HG02870 (cell line): ENCODE data around the gene TNFRSF1A.
"Not testable (repeated sequence)": the region's sequence is repeated elsewhere in the genome, so short reads cannot be mapped to it uniquely, and the experiment has no call there.

Experiments
- ATAC-seq: cut with Tn5 transposase; IDR thresholded peaks from one replicate; pipeline ENCODE4 v1.9.1; 2021; ENCODE audit warnings: mild to moderate bottlenecking, moderate library complexity; ENCODE audit not compliant: unreplicated experiment

The TNFRSF1A gene

DNA sequence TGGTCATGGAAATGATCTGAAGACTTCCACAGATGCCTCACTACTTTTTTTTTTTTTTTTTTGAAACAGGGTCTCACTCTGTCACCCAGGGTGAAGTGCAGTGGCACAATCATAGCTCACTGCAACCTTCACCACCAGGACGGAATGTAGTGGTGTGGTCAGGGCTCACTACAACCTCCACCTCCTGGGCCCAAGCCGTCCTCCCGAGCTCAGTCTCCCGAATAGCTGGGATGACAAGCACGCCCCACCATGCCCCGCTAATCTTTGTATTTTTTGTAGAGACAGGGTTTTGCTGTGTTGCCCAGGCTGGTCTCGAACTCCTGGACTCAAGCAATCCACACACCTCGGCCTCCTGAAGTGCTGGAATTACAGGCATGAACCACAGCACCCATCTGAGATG, 3.3 kb downstream of the TNFRSF1A start:
- not testable (repeated sequence) for ATAC-seq

DNA sequence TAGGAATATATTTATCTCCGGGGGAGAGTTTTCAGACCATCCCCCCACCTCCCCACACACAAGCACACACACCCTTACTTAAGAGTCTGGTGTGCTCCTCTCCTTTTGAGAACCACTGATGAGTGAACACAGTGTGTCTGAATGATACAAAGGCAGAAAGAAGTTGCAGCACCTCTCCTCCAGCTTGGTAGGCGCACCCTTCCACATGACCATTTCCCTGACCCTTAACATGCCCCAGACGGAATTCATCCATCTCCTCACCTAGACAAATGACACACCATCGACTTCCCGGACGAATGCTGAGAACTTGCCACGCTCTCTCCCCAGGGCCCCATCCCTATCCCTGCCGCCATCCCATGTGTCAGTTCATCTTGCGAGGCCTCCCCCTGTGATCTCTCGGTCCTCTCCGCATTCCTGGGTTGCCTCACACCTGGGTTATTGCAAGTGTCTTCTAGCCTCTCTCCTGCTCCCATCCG, 3.9 kb downstream of the TNFRSF1A start:
- no peak for ATAC-seq

DNA sequence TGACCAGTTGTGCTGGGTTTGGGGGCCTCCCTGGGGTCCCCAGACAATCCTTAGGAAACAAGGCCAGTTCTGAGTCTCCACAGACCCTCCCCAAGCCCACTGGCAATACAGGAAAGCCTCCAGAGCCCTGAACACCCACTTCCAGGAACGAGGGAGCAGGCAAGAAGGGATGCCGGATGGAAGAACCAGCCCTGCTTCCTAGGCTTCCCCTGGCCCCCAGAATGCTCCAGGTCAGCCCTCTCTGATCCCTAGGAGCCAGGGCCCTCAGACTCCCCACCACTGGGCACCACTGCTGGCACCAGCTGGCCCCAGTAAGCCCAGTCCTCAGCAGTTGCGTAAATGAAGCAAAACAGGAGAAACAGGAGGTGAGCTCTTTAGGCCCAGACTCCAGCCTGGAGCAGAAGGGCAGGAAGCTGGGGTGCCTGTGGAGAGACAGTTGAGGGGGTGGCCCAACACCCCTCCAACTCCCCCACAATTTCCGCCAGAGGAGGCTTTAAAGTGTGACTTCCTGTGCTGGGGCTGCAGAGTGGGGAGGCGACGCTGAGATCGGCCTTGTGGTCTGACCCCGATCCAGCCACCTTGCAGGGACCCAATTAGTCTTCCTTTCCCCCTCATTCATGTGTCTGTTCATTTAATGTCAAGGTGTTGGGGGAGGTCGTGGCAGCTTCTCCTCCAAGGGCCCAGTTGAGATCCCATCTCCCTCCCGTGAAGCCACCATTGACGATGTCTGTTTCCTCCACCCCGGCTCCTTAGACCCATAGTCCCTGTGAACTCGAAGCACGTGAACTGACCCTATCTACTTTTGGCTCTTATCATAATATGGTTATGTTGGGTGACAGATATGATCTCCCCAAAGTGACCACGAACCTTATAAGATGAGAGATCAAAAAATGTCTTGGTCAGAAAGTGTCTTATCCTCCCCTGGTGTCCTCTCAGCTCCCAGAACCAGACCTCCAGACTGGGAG, 4.7 kb downstream of the TNFRSF1A start:
- ATAC-seq: no peak

DNA sequence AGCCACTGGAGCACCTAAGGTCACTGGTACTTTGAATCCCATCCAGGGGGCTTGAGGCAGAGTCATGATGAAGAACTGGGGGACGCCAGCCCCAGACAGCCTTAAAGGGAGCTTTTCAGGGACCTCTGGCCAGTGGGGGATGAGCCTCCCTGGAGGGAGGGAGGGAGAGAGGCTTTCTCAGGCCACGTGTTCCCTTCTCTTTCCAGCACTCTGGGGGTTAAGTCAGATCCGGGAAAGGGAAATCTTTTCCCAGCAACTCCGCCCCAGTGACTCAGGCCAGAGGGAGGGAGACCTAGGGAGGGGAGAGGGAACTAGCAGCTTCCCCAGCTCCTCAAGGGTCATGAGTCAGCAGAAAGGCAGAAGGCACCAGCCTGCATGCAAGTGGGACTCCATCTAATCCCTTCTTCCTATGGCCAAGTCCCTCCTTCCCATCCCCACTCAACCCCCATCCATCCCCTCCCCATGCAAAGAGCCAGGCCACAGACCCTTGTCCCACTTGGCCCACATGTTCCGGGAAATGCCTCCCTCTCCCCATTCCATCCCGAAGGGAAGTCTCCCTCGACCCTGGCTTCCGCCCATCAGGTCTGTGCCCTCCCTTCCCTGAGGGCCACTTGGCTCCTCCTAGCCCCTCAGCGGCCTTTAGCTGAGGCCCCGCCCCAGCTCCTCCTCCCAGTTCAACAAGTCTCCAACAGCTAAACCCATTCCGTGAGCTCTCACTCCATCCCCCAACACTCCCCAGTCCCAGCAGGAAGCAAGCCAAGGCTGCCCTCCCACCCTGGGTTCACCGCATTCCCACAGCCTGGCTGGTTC, 5.6 kb downstream of the TNFRSF1A start:
- ATAC-seq: no peak

- ATAC-seq: peak; percentile 37
Observed at GRCh38 chr12:6335451-6336078, 6.3 kb downstream of the TNFRSF1A start.

- no peak for ATAC-seq
Observed at GRCh38 chr12:6334940-6335450, 6.9 kb downstream of the TNFRSF1A start.

- ATAC-seq: no peak
Observed at GRCh38 chr12:6334359-6334758, 7.5 kb downstream of the TNFRSF1A start.

DNA sequence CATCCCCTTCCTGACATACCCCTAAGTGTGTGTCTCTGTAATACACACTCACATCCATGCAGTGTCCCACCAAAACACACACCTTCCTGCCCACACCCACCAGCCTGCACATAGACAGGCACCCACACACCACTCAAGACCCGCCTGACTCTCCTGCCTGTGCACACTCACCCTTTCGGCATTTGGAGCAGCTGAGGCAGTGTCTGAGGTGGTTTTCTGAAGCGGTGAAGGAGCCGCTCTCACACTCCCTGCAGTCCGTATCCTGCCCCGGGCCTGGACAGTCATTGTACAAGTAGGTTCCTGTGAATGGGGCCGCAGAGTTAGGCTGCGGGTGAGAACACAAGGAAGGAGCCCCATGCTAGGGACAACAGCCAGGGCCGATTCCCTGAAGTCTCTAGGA, 8.3 kb downstream of the TNFRSF1A start:
- no peak for ATAC-seq

GRCh38 chr12:6333029-6333428, 8.8 kb downstream of the TNFRSF1A start:
- ATAC-seq: no peak

- no peak for ATAC-seq
Observed at GRCh38 chr12:6332459-6332858, 9.4 kb downstream of the TNFRSF1A start.

GRCh38 chr12:6330999-6331714, 10.7 kb downstream of the TNFRSF1A start:
- no peak for ATAC-seq

- no peak for ATAC-seq
Observed at GRCh38 chr12:6330192-6330591, 11.7 kb downstream of the TNFRSF1A start.

DNA sequence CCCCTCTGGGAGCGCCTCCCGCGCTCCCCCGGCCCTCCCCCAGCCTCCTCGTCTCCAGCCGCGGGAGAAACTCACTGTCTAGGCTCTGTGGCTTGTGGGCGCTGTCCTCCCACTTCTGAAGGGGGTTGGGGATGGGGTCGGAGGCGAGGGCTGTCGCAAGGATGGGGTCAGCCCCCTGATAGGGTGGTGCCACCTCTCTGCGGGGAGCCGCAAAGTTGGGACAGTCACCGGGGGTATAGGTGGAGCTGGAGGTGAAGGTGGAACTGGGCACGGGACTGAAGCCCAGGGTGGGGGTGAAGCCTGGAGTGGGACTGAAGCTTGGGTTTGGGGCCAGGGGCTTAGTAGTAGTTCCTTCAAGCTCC, 12.2 kb downstream of the TNFRSF1A start:
- ATAC-seq: no peak

DNA sequence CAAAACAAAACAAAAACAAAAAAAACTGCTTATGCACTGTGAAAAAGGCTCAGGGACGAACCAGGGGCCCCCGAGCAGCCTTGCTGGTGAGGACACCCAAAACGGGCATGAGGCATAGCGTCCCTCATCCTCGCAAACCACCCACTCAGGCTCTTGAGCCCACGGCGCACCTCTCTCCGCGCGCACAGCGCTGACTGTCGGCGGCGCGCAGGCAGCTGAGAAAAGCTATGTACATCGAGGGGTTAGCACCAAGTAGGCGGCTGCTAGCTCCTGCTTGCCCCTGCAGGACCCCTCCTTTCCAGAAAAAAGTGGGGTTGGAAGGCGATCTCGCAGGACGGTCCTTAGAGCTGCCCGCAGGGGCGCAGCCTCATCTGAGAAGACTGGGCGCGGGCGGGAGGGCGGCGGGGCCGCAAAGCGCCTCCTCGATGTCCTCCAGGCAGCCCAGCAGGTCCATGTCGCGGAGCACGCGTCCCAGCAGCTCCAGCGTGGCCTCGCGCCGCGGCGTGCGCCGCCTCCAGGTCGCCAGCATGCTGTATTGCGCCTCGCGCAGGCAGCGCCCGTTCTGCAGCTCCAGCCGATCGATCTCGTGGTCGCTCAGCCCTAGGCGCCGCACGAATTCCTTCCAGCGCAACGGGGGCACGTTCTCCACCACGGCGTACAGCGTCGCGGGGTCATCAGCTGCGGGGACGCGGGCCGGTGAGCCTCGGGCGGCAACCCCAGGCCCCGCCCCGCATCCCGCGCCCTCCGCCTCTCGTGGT, 12.8 kb downstream of the TNFRSF1A start:
- no peak for ATAC-seq

GRCh38 chr12:6328045-6328779, 13.7 kb downstream of the TNFRSF1A start:
- ATAC-seq: no peak

- no peak for ATAC-seq
Observed at GRCh38 chr12:6327229-6328041, 14.4 kb downstream of the TNFRSF1A start.

DNA sequence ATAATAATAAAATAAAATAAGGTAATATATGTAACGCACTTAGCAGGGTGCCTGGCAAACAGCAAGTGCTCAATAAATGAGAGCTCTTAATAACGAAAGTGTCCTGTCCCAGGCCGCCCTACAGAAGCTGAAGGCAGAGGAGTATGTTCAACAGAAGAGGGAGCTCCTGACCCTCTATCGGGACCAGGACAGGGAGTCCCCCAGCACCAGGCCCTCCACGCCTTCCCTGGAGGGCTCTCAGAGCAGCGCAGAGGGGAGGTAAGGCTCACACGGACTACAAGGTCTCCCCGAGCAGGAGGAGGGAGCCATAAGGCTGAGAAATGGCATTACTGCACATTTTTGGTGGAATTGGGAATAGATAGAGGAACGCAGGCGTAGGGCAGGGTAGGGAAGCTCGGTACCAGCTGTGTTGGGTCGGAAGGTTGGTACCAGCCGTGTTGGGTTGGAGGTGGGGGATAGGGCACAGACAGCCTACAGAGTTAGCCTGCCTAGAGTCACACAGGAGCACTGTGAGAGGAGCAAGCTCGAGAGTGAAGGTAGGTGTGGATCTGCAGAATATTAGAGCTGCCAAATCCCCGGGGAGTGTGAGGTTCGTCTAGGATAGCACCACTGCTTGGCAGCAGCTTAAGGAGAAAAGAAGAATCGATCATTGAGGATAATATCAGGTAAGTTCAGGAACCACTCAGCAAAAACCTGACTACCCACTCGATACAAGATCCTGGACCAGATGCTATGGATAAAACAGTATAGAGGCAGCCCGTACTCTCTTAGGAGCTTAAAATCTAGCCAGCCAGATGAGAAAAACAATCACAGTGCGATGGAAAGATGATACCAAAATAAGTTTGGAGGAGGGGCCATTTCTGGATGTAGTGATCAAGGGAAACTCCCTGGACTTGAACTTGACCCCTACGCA, 15.3 kb downstream of the TNFRSF1A start:
- ATAC-seq: no peak
